Rectal smooth muscle tissue (tissue), 1 donor: ENCODE measurements around the gene GOLGA6L2.
A peak's percentile ranks its signal among the peaks of the same experiment; 100 is the strongest.
"Not testable (repeated sequence)": the region's sequence is repeated elsewhere in the genome, so short reads cannot be mapped to it uniquely, and the experiment has no call there.

Experiments
- H3K27ac ChIP-seq: one replicate; pipeline ENCODE4 v1.7.0; 2013; ENCODE audit warnings: low read depth, low read length, inconsistent platforms
- H3K27me3 ChIP-seq: one replicate; pipeline ENCODE4 v1.7.0; 2013; ENCODE audit warnings: low read length; ENCODE audit not compliant: control insufficient read depth, insufficient read depth
- H3K36me3 ChIP-seq: one replicate; pipeline ENCODE4 v1.7.0; 2013; ENCODE audit warnings: low read length; ENCODE audit not compliant: control insufficient read depth, insufficient read depth
- H3K4me1 ChIP-seq: one replicate; pipeline ENCODE4 v1.7.0; 2013; ENCODE audit warnings: low read length; ENCODE audit not compliant: control insufficient read depth, insufficient read depth
- H3K4me3 ChIP-seq: one replicate; pipeline ENCODE4 v1.7.0; 2013; ENCODE audit warnings: low read length
- H3K9ac ChIP-seq: one replicate; pipeline ENCODE4 v1.7.0; 2013; ENCODE audit warnings: low read length

GOLGA6L2 gene

DNA sequence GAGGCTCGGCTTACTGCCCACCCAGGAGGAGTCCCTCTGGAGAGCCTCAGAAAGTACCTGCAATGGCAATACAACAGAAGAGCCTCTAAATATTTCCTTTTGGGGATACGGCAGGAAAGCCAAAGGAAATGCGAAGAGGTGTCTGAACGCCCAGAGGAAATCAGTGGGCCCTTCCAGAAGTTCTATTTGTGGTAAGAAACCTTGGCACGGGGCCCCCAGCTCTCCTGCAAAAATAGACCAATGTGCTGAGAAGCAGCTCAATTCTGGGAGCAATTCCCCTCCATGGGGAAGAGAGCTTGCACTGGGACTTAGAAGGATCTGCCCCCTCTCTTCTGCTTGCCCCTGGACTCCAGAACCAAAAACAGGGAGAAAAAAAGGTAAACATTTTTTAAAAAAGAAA is 47.8 kb downstream of the GOLGA6L2 start:
- H3K9ac ChIP-seq, result not testable (repeated sequence)

DNA sequence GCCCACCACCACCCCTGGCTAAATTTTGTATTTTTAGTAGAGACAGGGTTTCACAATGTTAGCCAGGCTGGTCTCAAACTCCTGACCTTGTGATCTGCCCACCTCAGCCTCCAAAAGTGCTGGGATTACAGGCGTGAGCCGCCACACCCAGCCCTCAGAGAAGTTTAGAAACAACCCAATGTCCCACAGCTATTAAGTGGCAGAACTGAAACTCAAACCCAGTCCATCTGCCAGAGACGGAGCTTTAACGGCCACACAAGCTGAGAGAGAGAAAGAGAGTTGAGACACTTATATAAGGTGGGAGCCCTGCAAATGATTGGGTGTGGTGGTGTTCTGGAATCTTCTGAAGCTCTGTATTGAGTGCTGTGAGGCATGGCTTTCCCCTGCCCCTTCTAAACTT is 48.7 kb downstream of the GOLGA6L2 start:
- not testable (repeated sequence) for H3K27ac ChIP-seq, H3K9ac ChIP-seq, H3K36me3 ChIP-seq, H3K4me3 ChIP-seq, H3K27me3 ChIP-seq, H3K4me1 ChIP-seq

More for the DNA sequence above, 47.8 kb downstream of the GOLGA6L2 start:
- H3K27me3 ChIP-seq, H3K36me3 ChIP-seq, H3K4me1 ChIP-seq, H3K4me3 ChIP-seq, H3K27ac ChIP-seq: not testable (repeated sequence)

DNA sequence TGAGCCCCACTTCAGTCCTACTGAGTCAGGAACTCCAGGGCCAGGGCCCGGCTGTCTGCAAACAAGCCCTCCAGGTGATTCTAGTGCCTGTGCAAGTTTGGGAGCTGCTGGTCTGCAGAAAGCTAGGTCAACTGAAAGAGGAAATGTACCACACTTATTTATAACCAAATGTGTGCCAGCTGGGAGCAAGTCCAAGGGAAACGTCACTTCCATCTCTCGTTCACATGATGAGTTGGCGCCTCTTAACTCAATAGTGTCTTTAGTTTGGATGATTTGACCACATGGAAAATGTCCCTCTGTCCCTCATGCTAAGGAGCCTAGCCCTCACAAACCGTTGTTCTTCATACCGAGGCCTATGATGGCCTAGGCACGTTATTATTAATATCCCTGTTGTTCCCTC is 49.3 kb downstream of the GOLGA6L2 start:
- no peaks in the 10 kb centered on the region for H3K4me1 ChIP-seq
- H3K27ac ChIP-seq, result no peak overlapping the region
- H3K9ac ChIP-seq, result no peak overlapping the region
- H3K36me3 ChIP-seq, result no peaks in the 10 kb centered on the region
- no peak overlapping the region for H3K4me3 ChIP-seq
- H3K27me3 ChIP-seq, result no peaks in the 10 kb centered on the region

DNA sequence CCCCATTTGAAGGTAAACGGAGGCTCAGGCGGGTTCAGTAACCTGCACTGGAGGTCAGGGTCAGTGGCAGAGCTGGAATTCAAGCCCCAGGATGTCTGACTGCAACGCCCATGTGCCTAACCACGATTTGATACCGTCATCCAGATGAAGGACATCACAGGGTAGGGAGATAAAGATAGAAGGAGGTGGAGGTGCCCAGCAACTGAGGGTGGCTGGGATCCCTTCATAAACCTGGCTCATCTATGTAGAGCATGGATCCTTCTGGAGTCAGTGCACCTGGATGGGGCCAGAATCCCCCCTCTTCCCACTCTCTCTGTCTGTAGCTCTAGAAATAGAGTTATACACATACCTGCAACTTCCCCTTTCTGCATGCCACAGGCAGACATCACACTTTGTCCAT is 51.2 kb downstream of the GOLGA6L2 start:
- no peaks in the 10 kb centered on the region for H3K36me3 ChIP-seq
- H3K9ac ChIP-seq, result no peak overlapping the region
- no peaks in the 10 kb centered on the region for H3K27me3 ChIP-seq
- no peak overlapping the region for H3K4me3 ChIP-seq
- H3K27ac ChIP-seq, result no peak overlapping the region
- H3K4me1 ChIP-seq, result no peaks in the 10 kb centered on the region

DNA sequence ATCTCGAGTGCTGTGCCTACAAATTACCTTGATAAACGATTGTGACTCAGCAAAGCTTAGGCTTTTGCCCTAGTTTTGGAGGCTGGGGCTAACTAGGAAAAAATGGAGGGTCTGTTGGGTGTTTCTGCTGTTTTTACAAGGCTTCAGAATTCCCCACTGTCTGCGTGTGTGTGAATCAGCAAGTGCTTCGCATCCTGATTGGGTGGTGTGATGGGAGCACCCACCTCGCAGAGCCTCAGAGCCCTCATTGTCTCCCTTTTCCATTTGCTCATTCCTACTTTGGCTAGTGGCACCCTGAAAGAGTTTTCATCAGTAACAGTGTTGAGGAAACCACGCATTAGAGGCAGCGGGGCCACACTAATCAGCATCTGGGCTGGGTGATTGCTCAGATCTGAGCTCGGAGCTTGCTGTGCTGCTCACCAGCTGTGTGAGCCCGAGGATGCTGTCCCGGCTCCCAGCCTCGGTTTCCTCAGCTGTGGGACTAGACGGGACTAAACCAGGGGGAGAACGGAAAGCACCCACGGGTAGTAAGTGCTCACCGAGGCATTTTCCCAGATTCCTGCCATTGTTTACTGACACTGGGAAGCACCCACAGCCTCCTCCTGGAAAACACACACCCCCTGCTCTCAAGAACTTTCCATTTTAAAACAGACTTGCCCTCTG is 51.9 kb downstream of the GOLGA6L2 start:
- H3K4me1 ChIP-seq, result no peaks in the 10 kb centered on the region
- no peaks in the 10 kb centered on the region for H3K27me3 ChIP-seq
- H3K9ac ChIP-seq, result no peak overlapping the region
- peak overlapping the region; percentile 24 for H3K27ac ChIP-seq
- no peaks in the 10 kb centered on the region for H3K36me3 ChIP-seq
- no peak overlapping the region for H3K4me3 ChIP-seq
